Measurements from ENCODE around the gene DNAL4. TPM values are rescaled to one million over a fixed set of nuclear protein-coding genes. Genes with fewer than 3 reads are reported as not detected.

DNAL4 gene
- total RNA-seq, 2 donors from 2014 or later, result 24.8 to 29.8 TPM

- H3K27ac ChIP-seq (ENCODE audit: low read depth, low read length), result no peak overlapping the region
- no peaks in the 10 kb centered on the region for H3K36me3 Mint-ChIP-seq (ENCODE audit: low read depth)
- H3K9me3 ChIP-seq (ENCODE audit: control insufficient read depth, low read length), result no peaks in the 10 kb centered on the region
- peaks cover 6% of the 10 kb centered on the region for H3K27me3 ChIP-seq (ENCODE audit: control insufficient read depth, insufficient read depth, low read length, poor library complexity, severe bottlenecking)
- H3K4me1 Mint-ChIP-seq, result peaks cover 6% of the 10 kb centered on the region
- WGBS, 2 experiments (ENCODE audit: insufficient coverage in 1 of 2, insufficient read length in 1 of 2), result 87 to 89% methylated on average over 15 to 20 of the region's 20 CpGs
- no peak overlapping the region for H3K4me3 Mint-ChIP-seq
- no peak for TF ChIP-seq CTCF (conservative IDR thresholded peaks at IDR 0.05)
- no peaks in the 10 kb centered on the region for H3K9me3 Mint-ChIP-seq
- H3K4me1 ChIP-seq (ENCODE audit: control insufficient read depth, insufficient read depth, low read length), result peaks cover 7% of the 10 kb centered on the region
- no peak overlapping the region for H3K9ac ChIP-seq (ENCODE audit: extremely low read depth, low read length, poor library complexity, severe bottlenecking)
- no peak overlapping the region for H3K4me3 ChIP-seq (ENCODE audit: low read length)
- no peak for DNase-seq
- no peak overlapping the region for H3K27ac Mint-ChIP-seq
- peaks cover 19% of the 10 kb centered on the region for H3K27me3 Mint-ChIP-seq (ENCODE audit: insufficient read depth)
- H3K36me3 ChIP-seq (ENCODE audit: control insufficient read depth, insufficient read depth, low read length), result no peaks in the 10 kb centered on the region
Observed at GRCh38 chr22:38761202-38762162, 32.5 kb downstream of the DNAL4 start.

- H3K4me3 ChIP-seq (ENCODE audit: low read length), result no peak overlapping the region
- H3K27me3 ChIP-seq (ENCODE audit: control insufficient read depth, insufficient read depth, low read length, poor library complexity, severe bottlenecking), result peaks cover 6% of the 10 kb centered on the region
- TF ChIP-seq CTCF (conservative IDR thresholded peaks at IDR 0.05), result no peak
- Mint-ChIP-seq H3K36me3 (ENCODE audit: low read depth) (no peaks in the 10 kb centered on the region), H3K4me3 (no peak overlapping the region), H3K4me1 (peaks cover 8% of the 10 kb centered on the region), H3K27me3 (ENCODE audit: insufficient read depth) (peaks cover 19% of the 10 kb centered on the region), H3K9me3 (no peaks in the 10 kb centered on the region), H3K27ac (no peak overlapping the region)
- H3K27ac ChIP-seq (ENCODE audit: low read depth, low read length), result peak overlapping the region; percentile 63
- WGBS, 2 experiments (ENCODE audit: insufficient coverage in 1 of 2, insufficient read length in 1 of 2), result 66 to 73% methylated on average over 7 to 12 of the region's 12 CpGs
- H3K9ac ChIP-seq (ENCODE audit: extremely low read depth, low read length, poor library complexity, severe bottlenecking), result no peak overlapping the region
- no peaks in the 10 kb centered on the region for H3K36me3 ChIP-seq (ENCODE audit: control insufficient read depth, insufficient read depth, low read length)
- DNase-seq, result no peak
- H3K4me1 ChIP-seq (ENCODE audit: control insufficient read depth, insufficient read depth, low read length), result peaks cover 7% of the 10 kb centered on the region
- H3K9me3 ChIP-seq (ENCODE audit: control insufficient read depth, low read length), result no peaks in the 10 kb centered on the region
Observed at GRCh38 chr22:38760477-38761201, 33.3 kb downstream of the DNAL4 start.

GRCh38 chr22:38759005-38759404, 34.9 kb downstream of the DNAL4 start:
- TF ChIP-seq CTCF (conservative IDR thresholded peaks at IDR 0.05), result no peak
- Histone ChIP-seq H3K4me1 (ENCODE audit: control insufficient read depth, insufficient read depth, low read length) (peaks cover 10% of the 10 kb centered on the region), H3K4me3 (ENCODE audit: low read length) (no peak overlapping the region), H3K36me3 (ENCODE audit: control insufficient read depth, insufficient read depth, low read length) (no peaks in the 10 kb centered on the region), H3K27me3 (ENCODE audit: control insufficient read depth, insufficient read depth, low read length, poor library complexity, severe bottlenecking) (peaks cover 6% of the 10 kb centered on the region), H3K9ac (ENCODE audit: extremely low read depth, low read length, poor library complexity, severe bottlenecking) (no peak overlapping the region), H3K9me3 (ENCODE audit: control insufficient read depth, low read length) (no peaks in the 10 kb centered on the region), H3K27ac (ENCODE audit: low read depth, low read length) (no peak overlapping the region)
- 89 to 90% methylated on average over 7 of the region's 7 CpGs for WGBS, 2 experiments (ENCODE audit: insufficient coverage in 1 of 2, insufficient read length in 1 of 2)
- H3K4me3 Mint-ChIP-seq, result no peak overlapping the region
- H3K27ac Mint-ChIP-seq, result no peak overlapping the region
- H3K4me1 Mint-ChIP-seq, result peaks cover 20% of the 10 kb centered on the region
- no peaks in the 10 kb centered on the region for H3K9me3 Mint-ChIP-seq
- peaks cover 19% of the 10 kb centered on the region for H3K27me3 Mint-ChIP-seq (ENCODE audit: insufficient read depth)
- DNase-seq, result no peak
- H3K36me3 Mint-ChIP-seq (ENCODE audit: low read depth), result no peaks in the 10 kb centered on the region

Data from endodermal cell (in vitro differentiated cells).